ENCODE data around the gene SLFN13.

DNA sequence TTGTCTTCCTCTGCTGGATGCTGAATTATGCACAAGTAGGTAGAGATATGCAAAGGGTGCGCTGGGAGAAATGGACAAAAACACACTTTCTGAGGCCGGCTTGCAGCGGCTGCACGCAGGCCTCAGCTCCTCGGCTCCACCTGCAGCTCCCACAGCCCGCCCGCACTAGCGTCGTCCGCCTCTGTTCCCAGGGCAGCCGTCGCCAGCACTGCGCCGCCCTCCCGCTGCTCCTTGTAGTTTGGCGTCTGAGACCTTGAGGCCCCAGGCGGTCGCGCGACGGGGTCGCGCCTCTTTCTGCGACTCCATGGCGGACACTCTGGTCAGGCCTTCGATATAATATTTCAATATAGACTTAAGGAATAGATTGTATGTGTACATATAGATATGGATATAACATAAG lies 41.0 kb downstream of the SLFN13 start:
- TF ChIP-seq, protein P1, sequence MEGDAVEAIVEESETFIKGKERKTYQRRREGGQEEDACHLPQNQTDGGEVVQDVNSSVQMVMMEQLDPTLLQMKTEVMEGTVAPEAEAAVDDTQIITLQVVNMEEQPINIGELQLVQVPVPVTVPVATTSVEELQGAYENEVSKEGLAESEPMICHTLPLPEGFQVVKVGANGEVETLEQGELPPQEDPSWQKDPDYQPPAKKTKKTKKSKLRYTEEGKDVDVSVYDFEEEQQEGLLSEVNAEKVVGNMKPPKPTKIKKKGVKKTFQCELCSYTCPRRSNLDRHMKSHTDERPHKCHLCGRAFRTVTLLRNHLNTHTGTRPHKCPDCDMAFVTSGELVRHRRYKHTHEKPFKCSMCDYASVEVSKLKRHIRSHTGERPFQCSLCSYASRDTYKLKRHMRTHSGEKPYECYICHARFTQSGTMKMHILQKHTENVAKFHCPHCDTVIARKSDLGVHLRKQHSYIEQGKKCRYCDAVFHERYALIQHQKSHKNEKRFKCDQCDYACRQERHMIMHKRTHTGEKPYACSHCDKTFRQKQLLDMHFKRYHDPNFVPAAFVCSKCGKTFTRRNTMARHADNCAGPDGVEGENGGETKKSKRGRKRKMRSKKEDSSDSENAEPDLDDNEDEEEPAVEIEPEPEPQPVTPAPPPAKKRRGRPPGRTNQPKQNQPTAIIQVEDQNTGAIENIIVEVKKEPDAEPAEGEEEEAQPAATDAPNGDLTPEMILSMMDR (conservative IDR thresholded peaks at IDR 0.05): no peak
- no peak for TF ChIP-seq EZH2 (IDR thresholded peaks at IDR 0.05; ENCODE audit: low read depth)

Measured in PC-9 (cell line).